GM19455 (cell line): Measurements from ENCODE around the gene RAET1L.
"Not testable (repeated sequence)": the region's sequence is repeated elsewhere in the genome, so short reads cannot be mapped to it uniquely, and the experiment has no call there.

Source experiments
- ATAC-seq: cut with Tn5 transposase; IDR thresholded peaks from one replicate; pipeline ENCODE4 v1.9.1; 2021; ENCODE audit not compliant: unreplicated experiment

The RAET1L gene

DNA sequence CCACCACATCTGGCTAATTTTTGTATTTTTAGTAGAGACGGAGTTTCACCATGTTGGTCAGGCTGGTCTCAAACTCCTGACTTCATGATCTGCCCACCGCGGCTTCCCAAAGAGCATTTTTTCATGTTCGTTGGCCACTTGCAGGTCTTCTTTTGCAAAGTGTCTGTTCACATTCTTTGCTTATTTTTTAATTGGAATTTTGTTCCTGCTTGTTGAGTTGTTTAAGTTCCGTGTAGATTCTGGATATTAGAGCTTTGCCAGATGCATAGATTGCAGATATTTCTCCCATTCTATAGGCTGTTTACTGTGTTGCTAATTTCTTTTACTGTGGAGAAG lies 8.2 kb downstream of the RAET1L start:
- not testable (repeated sequence) for ATAC-seq

DNA sequence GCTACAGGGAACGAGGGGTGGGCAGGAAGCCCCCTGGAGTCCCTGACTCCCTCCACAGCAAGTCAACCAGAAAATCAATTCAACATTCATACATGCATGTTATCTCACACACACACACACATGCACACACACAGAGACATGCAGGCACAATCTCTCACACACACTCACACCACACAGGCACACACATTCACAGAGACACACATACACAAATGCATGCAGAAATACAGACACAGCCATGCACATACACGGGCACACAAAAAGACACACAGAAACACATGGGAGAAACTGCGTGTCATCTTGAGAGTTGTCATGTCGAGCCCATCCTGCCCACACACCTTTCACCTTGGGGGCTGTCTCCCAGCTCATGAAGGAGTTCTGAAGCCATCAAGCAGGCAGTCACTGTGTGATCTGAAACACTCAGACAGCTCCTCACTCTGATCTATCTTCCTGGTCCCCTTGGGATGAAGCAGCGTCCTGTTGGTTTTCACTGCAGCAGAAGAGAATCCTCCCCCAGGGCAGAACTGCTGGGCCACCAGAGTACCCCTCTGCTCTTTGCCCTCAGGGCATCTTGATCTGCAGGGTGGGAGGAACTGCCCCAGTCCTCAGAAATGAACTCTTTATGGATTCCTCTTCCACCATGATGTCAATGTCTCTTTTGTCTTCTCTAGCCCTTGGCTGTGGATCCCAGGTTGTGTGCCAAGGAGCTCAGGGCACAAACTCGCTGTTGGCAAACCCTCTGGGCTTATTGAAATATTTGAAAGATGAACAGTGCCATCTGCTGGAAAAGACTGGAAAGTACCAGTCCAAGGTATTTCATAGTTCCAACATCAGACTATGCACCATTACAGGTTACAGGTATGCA lies 8.8 kb downstream of the RAET1L start:
- ATAC-seq, result no peak

DNA sequence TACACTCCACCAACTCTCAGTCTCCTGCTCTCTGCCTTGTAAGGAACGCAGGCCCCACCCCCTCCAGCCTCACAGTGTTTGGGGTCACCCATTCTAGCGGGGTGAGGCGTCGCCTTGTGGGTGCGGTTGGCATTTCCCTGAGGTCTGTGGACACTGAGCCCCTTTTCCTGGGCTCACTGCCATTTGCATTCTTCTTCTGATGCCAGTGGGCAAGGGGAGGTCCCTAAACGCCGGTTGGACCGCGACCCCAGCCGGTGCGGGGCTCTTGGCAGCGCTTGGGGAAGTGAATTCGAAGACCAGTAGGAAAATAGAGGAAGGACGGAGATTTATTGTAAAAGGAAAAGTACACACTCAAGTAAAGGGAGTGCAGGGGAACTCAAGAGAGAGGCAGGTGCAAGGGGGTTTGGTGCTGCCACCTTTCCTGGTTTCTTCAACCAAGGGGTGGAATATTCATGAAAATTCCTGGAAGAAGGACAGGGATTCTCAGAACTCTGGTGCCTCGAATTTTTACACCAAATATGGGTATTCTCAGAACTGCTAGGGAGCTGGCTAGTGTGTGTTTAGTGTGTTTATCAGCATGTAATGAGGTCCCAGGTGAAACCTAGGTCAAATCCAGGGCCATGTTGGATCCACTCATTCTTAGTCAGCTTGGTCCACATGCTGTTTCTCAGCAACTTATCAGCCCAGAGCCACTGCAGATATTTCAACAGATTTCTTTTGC lies 9.9 kb downstream of the RAET1L start:
- not testable (repeated sequence) for ATAC-seq

DNA sequence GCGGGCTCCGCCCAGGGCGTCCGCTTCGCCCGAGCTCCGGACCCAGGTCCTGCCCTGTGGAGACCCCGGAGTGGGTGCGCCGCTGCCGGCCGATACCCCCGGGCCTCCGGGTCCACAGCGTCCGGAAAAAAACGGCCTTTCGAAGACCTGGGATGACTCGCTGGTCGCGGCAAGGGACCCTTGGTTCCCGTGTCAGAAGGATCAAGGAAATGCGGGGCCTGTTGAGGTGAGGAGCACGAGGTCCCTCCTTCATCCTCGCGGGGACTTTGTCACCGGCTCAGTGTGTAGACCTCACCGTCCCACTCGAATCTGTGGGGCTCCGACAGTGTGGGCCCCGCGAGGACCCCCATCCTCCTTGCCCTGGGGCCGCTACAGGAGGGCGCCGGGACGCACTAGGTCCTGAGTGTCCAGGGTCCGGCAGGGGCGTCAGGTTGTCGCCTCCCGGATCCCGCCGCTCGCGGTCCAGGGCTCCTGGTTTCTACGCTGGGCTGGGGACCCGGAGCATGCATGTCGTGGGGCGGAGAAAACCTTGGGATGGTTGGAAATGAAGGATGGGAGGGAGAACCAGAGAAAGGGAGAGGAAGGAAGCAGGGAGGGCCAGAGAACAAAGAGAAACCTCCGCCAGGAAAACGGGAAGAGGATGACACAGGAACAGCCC lies 10.6 kb downstream of the RAET1L start:
- ATAC-seq, result not testable (repeated sequence)

DNA sequence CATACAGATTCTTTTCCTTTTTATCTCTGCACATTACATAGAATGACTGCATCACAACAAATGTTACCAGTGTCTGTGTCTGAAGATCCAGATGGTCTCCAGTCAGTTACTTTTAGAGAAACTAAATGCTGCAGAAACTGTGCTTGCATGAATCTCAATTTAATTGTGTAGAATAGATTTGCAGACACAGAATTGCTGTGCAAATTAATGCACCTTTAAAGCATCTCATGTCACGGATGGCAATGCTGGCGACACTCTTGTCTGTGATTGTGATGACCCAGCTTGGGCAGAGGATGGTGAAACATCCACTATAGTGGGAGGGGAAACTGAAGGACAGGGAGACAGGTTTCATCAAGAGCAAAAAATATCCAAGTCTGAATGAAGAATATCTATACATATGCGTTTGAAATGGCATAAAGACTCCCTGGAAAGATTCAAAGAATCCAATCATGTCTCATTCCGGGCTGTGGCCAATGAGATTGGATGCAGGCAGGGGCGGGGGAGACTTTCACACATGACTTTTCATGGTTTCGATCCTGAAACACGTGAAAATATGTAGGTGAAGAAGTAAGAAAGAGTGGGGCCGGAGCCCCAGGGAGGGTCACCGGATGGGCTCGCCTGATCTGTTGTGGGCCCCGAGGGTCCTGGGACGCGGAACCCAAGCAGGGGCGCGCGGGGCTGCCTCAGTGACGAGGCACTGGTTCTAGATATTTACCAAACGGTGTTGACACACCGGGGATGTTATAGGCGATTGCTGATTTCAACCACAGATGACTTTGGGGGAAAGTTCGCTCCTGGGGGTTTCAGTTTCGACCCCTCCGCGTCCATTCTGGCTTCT lies 11.3 kb downstream of the RAET1L start:
- not testable (repeated sequence) for ATAC-seq

DNA sequence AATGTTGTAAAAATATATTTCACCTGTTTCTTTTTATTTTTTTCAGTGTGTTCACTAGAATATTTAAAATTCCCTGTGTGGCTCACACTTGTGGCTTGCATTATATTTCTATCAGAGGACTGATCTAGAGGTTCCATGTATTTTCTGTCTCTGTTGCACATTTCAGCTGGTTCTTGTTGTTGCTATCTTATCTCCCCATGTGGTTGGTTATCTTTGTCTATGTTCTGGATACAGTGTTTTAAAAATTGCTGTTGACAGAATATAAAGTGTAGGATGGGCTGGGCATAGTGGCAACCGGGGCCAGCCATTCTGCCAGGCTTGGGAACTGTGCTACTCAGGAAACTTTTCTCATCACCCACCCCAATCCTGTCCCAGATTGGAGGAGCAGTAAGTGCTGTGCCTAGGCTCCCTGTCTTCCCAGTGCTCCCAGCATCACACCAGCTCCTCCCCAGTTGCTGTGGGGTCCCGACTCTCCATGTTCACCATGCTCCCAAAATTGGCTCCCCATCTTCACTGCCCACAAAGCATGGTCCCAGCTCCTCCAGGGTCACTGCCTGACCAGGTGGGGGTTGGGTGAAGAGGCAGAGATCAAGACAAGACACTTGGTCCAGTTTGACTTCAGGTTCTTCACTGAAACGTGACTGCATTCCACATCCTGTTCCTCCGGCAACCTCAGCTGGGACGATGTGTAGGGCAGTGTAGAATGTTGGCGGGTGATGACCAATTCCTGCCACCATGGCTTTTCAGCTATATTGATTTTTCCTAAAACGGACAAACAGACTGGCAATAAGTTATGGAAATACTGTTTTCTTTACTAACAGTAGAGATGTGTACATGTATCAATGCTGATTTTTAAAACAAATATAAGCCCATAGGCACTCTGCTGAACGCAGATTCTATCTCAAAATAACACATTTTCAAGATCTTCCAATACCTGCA lies 12.2 kb downstream of the RAET1L start:
- ATAC-seq, result not testable (repeated sequence)

DNA sequence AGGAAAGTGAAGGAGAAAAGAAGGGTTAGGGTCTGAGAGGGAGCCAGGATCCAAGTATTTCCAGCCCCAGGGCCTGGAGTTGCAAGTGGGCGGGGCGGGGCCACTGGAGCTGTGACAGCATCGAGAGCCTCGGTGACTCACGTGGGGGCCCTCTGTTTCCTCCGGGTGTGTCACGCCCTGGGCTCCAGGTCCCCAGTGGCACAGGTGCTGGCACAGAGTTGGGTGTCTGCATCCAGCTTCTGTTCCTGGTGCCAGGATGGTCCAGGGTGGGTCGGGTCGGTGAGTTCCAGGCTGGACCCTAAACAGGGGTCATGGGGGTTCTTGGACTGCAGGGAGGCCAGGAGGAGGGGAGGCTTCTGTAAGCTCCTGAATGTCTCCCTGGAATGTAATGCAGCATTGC lies 16.7 kb downstream of the RAET1L start:
- ATAC-seq, result no peak

DNA sequence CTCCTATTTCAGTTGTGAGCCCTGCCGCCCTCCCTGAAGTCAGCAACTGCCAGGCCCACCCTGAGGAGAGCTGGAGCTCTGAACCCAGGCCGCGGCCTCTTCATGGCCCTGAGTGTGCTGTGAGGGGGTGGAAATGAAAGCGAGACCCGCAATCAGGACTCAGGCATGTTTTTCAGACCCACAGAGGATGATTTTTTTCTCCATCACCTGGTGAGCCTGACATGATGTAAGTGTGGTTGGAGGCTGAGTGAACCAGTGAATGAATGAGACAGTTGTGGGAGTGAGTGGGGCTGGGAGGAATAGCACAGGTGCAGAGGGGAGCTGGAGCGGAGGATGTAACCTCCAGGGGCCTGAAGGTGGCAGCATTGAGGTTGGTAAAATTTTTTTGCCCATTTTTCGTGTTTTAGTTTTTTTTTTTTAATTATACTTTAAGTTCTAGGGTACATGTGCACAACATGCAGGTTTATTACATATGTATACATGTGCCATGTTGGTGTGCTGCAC lies 18.3 kb downstream of the RAET1L start:
- no peak for ATAC-seq

DNA sequence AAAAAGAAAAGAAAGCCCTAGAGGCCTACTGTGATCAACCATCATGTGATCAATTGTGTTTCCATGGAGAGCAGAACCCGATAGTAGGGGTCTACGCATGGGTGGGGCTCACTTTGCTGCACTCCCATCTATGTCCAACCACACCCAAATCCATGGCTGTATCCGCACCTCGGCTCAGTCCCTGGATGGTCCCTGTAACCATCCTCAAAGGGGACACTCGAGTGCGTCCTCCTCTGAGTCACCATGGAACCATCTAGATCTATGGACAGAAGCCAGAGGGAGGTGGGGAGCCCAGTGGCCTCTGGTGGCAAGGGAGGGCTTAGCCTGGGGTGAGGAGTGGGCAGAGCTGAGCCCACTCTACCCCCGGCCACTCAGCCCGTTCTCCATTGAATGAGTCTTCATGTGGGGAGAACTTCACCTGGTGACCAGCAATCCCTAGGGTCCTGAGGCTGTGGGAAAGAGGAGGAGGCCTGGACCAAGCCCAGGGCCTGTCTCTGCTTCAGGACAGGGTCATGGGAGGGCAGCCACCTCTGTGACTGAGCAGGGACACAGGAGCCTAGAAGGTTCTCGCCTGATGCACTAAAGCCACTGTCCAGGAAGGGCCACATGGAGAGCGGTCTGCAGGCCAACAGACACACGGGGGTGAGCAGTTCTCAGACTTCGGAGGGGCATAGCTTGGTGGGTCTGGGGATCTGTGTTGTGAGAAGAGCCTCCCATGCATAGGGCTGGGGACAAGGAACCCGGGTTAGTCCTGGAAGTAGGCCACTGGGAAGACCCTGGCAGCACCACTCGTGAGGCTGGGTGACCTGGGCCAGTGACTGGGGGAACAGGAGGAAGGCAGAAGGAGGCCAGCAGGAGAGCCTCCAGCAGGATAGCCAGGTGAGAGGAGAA lies 19.3 kb downstream of the RAET1L start:
- no peak for ATAC-seq

DNA sequence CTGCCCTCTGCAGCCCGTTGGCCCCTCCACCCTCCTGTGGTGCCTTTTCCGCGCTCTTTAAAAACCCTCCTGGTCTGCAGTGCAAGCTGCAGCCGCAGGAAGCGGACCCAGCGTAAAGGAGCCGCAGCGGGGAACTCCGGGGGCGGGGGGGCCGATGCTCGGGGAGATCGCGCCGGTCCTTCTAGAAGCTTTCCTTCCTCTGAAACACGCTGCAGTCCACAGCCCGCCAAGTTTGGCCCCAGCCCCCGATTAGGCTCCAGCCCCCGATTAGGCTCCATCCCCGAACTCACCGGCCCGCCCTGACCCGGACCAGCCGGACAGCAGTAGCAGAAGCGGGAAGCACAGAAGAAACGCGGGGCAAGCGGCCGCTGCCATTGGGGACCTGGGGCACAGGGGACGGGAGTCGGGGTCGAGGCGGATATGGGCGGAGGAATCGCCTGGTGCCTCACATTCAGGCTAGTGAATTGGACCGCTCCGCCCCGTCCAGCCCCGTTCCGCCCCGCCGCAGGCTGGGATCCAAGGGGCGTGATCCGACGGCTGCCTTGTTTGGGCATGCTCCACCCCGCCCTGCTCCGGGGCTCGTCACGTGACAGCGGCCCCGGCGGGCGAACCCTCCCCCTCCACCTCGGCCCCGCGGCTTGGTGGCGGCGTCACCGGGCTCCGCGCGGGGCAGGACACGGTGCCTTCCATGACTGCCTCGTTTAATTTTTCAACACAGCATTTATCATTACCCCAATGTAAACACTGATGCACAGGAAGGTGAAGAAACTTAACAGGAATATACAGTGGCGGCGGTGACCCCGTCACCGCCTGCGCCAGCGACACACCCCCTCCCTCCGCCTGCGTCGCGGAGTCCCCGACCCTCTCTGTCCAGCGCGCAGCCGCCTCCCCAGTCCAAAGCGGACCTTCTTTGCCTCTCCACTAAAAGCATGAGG lies 20.3 kb downstream of the RAET1L start:
- ATAC-seq, result peak; percentile 69

DNA sequence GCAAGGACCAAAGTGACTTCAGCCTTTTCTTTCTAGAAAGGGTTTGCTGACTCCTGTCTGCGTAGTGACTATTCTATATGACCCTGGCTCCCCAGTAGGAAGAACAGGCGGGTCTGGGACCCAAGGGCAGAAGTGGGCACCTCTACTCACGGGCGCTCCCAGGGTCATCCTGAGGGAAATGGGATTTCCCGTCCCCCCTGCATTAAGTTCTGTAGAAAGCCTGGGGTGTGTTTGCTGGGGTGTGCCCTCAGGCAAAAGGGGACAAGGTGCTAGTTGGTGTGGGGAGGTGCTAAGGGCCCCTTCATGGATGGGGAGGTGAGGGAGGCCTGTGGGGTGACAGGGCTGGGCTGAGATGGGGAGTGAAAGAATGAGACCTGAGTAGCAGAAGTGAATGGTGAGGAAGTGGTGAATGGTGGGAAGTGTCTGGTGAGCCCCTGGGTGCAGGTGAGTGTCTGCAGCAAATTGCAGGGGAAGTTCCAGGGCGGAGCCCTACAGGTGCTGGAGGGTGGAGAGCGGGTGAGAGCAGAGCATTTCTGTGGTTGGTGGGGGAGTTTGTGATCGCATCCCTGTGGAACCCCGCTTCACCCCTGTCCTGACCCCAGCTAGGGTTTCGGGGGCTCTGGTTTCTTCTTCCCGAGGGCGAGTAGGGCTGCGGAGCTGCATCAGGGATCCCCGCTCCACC lies 21.1 kb downstream of the RAET1L start:
- ATAC-seq, result peak; percentile 22

DNA sequence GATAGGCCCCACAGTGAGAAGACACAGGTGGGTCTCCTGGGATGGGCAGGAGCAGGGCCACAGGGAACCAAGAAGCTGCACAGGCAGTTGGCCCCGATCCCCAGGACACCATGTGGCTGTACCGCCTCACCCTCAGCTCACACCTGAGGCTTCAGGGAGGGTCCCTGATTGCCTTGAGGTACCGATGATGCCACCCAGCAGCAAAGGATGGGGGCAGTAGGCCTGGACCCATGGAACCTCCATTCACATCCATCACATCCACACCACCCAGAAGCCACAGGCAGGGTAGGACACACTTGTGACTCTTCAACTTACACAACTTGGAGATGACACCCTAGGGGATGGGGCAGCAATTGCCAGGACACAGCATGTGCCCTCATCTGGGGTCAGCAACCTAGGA lies 21.7 kb downstream of the RAET1L start:
- not testable (repeated sequence) for ATAC-seq

DNA sequence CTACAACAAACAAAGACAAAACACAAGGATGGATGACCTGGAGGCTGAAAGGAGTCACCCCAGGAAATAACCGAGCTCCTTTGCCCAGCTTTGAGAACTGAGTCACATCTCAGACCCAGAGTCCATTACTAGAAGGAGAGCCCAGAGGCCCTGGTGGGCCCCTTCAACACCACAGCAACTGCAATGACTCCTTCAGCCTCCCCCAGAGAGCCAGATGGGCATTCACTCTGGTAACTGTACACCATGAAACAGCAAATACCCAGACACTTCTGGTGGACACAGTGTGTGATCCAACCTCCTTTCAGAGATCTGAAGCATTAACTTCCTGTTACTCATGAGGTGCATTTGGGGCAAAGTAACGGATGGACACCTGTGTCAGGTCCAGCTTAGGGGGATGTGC lies 22.6 kb downstream of the RAET1L start:
- ATAC-seq, result no peak

DNA sequence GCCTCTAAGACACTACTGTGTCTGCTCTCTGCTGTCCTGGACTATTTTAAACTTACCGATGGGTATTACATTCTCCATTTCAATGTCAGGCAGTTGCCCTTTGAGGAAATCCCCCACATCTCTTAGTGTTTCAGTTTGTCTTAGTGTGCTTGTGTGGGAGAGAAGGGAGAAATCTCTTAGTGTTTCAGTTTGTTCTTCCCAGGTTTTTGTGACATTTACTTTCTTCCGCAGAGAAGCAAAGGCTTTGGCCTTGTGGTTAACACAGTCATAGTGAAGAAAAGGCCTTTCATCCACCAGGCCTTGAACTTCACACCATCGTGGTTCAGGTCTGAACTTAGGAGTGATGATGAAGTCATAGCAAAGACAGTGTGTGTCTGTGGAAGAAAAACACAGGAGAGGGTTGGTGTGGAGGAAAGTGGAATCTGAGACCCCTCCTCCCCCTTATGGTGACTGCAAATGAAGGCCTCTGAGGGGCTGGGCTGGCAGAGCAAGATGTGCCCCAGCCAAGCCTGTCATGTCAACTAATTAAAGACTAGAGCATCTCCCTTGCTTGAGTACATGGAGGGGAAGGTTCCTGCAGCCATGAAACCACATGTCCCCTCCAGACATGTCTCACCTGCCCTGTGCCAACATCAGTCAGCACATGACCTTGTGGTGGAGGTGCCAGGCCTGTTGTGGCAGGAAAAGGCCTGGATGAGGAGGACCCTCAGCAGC lies 23.9 kb downstream of the RAET1L start:
- ATAC-seq, result no peak

DNA sequence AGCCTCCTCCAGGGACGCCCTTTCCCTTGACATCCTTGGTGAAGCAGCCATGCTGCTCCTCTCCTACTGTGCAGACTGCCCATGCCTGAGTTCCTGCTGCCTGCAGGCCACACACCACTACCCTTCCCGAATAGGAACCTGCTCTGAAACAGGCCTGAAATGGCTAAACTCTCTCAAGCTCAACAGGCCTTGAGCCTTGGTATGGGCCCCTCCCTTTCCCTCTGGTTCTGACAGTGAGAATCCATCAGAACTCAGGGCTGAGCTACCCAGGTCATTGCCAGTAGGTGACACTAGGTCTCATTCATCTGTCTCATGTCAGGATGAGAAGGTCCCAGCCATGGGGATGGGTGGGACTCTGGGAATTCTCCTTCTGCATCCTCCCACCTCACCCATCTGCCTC lies 25.7 kb downstream of the RAET1L start:
- no peak for ATAC-seq

DNA sequence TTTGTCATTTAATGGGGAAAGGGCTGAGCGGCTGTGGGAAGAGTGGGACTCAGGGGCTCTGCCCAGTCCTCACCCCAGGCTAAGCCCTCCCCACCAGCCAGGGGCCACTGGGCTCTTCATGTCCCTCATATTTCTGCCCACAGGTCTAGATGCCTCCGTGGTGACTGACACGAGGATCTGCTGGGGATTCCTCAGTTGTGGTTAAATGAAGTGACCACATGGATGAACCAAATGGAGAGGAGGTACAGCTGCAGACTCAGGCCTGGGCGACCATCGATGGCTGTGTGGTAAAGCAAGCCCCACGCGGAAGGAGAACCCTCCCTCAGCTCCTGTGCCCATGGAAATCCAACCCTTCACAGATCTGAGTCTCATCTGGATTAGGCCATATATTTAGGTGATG lies 29.4 kb downstream of the RAET1L start:
- ATAC-seq, result no peak
